Dorsolateral prefrontal cortex (tissue), 118 donors: ENCODE data around the gene CYP24A1. TPM values are rescaled to one million over a fixed set of nuclear protein-coding genes. Genes with fewer than 3 reads are reported as not detected.

Experiments used
- total RNA-seq, 120 experiments: library from RNA; stranded (reverse); gene quantifications; one replicate each; pipeline versions ENCODE4 v1.2.3 to v1.2.4, GENCODE V29; 2022

Gene CYP24A1
- total RNA-seq, 120 experiments from 2014 or later, result 0.15 to 3.5 (median 0.94) TPM; not detected in 28

Other genes with a start within 250 kb of the CYP24A1 start
- 100 to 1,000 TPM in 79 of 120 experiments, 10 to 100 TPM in 41; 24.9 to 411 (median 127) TPM for gene BCAS1, start 103.4 kb downstream of the CYP24A1 start, total RNA-seq
- gene PFDN4, start 34.1 kb upstream of the CYP24A1 start, total RNA-seq, result 10 to 100 TPM; 12.0 to 56.7 (median 33.2) TPM